Activated naive CD4-positive, alpha-beta T cell treated with anti-CD3 and anti-CD28 coated beads, Interleukin-2, amount 50 U/mL, for 16 hours (primary cell): ENCODE data around the gene MFAP4.

ENCODE experiments used
- DNase-seq: peaks from one replicate; pipeline ENCODE4 v3.0.0-alpha.2; 2020

The MFAP4 gene

GRCh38 chr17:19386974-19387920 is at the start of gene MFAP4:
MFAP4 (minus strand) TSS chr17:19387190; CDS start chr17:19387155, 35 bp downstream.
- DNase-seq = no peak

- DNase-seq = no peak
These were observed 46.8 kb upstream of the MFAP4 start for GRCh38 chr17:19433727-19434340.

GRCh38 chr17:19433255-19433654 is 46.3 kb upstream of the MFAP4 start:
- no peak for DNase-seq

- DNase-seq = no peak
These were observed 44.7 kb upstream of the MFAP4 start for GRCh38 chr17:19431691-19432090.

GRCh38 chr17:19426631-19427030 is 39.6 kb upstream of the MFAP4 start:
- no peak for DNase-seq

GRCh38 chr17:19424934-19425868 is 38.2 kb upstream of the MFAP4 start:
- no peak for DNase-seq

- no peak for DNase-seq
These were observed 34.9 kb upstream of the MFAP4 start for GRCh38 chr17:19421926-19422325.

- no peak for DNase-seq
These were observed 34.2 kb upstream of the MFAP4 start for GRCh38 chr17:19421219-19421618.

- DNase-seq = no peak
These were observed 31.4 kb upstream of the MFAP4 start for GRCh38 chr17:19418251-19418992.

GRCh38 chr17:19417611-19418010 is 30.6 kb upstream of the MFAP4 start:
- DNase-seq = no peak

- no peak for DNase-seq
These were observed 29.1 kb upstream of the MFAP4 start for GRCh38 chr17:19415806-19416775.

- no peak for DNase-seq
These were observed 28.3 kb upstream of the MFAP4 start for GRCh38 chr17:19415311-19415710.

GRCh38 chr17:19414396-19415280 is 27.6 kb upstream of the MFAP4 start:
- DNase-seq = no peak

GRCh38 chr17:19413761-19414160 is 26.8 kb upstream of the MFAP4 start:
- DNase-seq = no peak

GRCh38 chr17:19412984-19413383 is 26.0 kb upstream of the MFAP4 start:
- no peak for DNase-seq

- no peak for DNase-seq
These were observed 25.5 kb upstream of the MFAP4 start for GRCh38 chr17:19412510-19412909.

- DNase-seq = no peak
These were observed 24.6 kb upstream of the MFAP4 start for GRCh38 chr17:19411631-19412030.

GRCh38 chr17:19410875-19411620 is 24.1 kb upstream of the MFAP4 start, which contains the start of gene RNF112:
RNF112 (plus strand) TSS chr17:19411232; CDS start chr17:19411409, 177 bp downstream.
- DNase-seq = no peak

- no peak for DNase-seq
These were observed 23.1 kb upstream of the MFAP4 start for GRCh38 chr17:19410091-19410490.
